HG03439 (cell line): ENCODE data around the gene KAZN.
A peak's percentile ranks its signal among the peaks of the same experiment; 100 is the strongest.

Source experiments
- ATAC-seq: cut with Tn5 transposase; IDR thresholded peaks from one replicate; pipeline ENCODE4 v1.9.1; 2021; ENCODE audit warnings: mild to moderate bottlenecking, moderate library complexity; ENCODE audit not compliant: unreplicated experiment

The KAZN gene

GRCh38 chr1:14897997-14898645, 299.6 kb downstream of the KAZN start:
- ATAC-seq: no peak

- ATAC-seq: no peak
Measured at GRCh38 chr1:14899686-14900085, 301.2 kb downstream of the KAZN start.

GRCh38 chr1:14901371-14901954, 303.0 kb downstream of the KAZN start:
- ATAC-seq: no peak

- no peak for ATAC-seq
Measured at GRCh38 chr1:14903922-14904321, 305.4 kb downstream of the KAZN start.

GRCh38 chr1:14906665-14907064, 308.2 kb downstream of the KAZN start:
- no peak for ATAC-seq

- no peak for ATAC-seq
Measured at GRCh38 chr1:14907416-14907815, 308.9 kb downstream of the KAZN start.

- ATAC-seq: no peak
Measured at GRCh38 chr1:14909273-14909672, 310.8 kb downstream of the KAZN start.

- ATAC-seq: no peak
Measured at GRCh38 chr1:14909920-14910460, 311.5 kb downstream of the KAZN start.

GRCh38 chr1:14910984-14911721, 312.7 kb downstream of the KAZN start:
- no peak for ATAC-seq

GRCh38 chr1:14912839-14913481, 314.5 kb downstream of the KAZN start:
- ATAC-seq: no peak

- peak; percentile 55 for ATAC-seq
Measured at GRCh38 chr1:14913482-14914177, 315.1 kb downstream of the KAZN start.

GRCh38 chr1:14914351-14914988, 316.0 kb downstream of the KAZN start:
- ATAC-seq: no peak

GRCh38 chr1:14915356-14916054, 317.0 kb downstream of the KAZN start:
- ATAC-seq: no peak

GRCh38 chr1:14919289-14919688, 320.8 kb downstream of the KAZN start:
- ATAC-seq: no peak

- ATAC-seq: no peak
Measured at GRCh38 chr1:14919751-14920150, 321.3 kb downstream of the KAZN start.

GRCh38 chr1:14921057-14921456, 322.6 kb downstream of the KAZN start:
- no peak for ATAC-seq

GRCh38 chr1:14922942-14923726, 324.6 kb downstream of the KAZN start:
- ATAC-seq: no peak

- no peak for ATAC-seq
Measured at GRCh38 chr1:14923727-14924452, 325.4 kb downstream of the KAZN start.
